ENCODE measurements around the gene CSF3R. TPM values are rescaled to one million over a fixed set of nuclear protein-coding genes. Genes with fewer than 3 reads are reported as not detected.

Gene CSF3R
- total RNA-seq, 1 donor from 2014 or later = 0.20 TPM

DNA sequence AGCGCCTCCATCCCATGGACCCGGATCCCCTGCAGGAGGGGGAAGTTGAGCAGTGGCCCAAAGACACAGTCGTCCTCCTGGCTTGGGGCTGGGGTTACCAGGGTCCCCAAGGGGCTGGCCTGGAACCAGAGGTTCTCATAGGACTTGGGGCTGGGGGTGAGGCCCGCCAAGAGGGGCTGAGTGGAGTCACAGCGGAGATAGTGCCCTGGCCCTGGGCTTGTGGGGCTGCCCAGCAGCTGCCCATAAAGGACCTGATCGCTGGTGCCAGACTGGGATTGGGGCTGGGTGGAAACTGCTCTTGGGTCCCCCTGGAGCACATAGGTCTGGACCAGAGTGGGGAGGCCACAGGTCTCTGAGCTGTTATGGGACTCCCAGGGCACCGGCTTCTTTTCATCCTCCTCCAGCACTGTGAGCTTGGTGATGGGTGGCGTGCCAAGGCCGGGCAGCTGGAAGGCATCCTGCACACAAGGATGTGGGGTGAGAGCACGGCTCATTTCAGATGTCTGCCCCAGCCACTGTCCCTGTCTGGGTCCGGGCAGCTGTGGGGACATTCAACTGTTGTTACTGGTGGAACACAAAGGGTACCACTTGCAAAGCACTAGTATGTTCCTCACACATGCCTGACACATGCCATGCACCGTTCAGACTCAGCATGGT lies 16.2 kb downstream of the CSF3R start:
- H3K9ac ChIP-seq (ENCODE audit: low read length) = no peak overlapping the region
- DNase-seq (ENCODE audit: low read depth) = no peak
- Mint-ChIP-seq H3K9me3 (ENCODE audit: unreplicated experiment) (no peaks in the 10 kb centered on the region), H3K4me1 (ENCODE audit: low read depth, unreplicated experiment) (peaks cover 5% of the 10 kb centered on the region), H3K27ac (ENCODE audit: unreplicated experiment) (no peak overlapping the region), H3K4me3 (ENCODE audit: unreplicated experiment) (no peak overlapping the region), H3K27me3 (ENCODE audit: low read depth, unreplicated experiment) (peaks cover 2% of the 10 kb centered on the region), H3K36me3 (ENCODE audit: low read depth, unreplicated experiment) (no peaks in the 10 kb centered on the region)
- H3K4me1 ChIP-seq (ENCODE audit: insufficient read depth, low read length) = peaks cover 11% of the 10 kb centered on the region
- H3K79me2 ChIP-seq (ENCODE audit: insufficient read depth, low read length) = peaks cover 17% of the 10 kb centered on the region
- H2AFZ ChIP-seq (ENCODE audit: low read depth, low read length) = no peak overlapping the region
- no peaks in the 10 kb centered on the region for H4K20me1 ChIP-seq (ENCODE audit: insufficient read depth, low read length)
- peaks cover 3% of the 10 kb centered on the region for H3K36me3 ChIP-seq (ENCODE audit: insufficient read depth, low read length)
- no peak for TF ChIP-seq EZH2 (IDR thresholded peaks at IDR 0.05; ENCODE audit: insufficient read depth, low read length)
- TF ChIP-seq, protein P1, sequence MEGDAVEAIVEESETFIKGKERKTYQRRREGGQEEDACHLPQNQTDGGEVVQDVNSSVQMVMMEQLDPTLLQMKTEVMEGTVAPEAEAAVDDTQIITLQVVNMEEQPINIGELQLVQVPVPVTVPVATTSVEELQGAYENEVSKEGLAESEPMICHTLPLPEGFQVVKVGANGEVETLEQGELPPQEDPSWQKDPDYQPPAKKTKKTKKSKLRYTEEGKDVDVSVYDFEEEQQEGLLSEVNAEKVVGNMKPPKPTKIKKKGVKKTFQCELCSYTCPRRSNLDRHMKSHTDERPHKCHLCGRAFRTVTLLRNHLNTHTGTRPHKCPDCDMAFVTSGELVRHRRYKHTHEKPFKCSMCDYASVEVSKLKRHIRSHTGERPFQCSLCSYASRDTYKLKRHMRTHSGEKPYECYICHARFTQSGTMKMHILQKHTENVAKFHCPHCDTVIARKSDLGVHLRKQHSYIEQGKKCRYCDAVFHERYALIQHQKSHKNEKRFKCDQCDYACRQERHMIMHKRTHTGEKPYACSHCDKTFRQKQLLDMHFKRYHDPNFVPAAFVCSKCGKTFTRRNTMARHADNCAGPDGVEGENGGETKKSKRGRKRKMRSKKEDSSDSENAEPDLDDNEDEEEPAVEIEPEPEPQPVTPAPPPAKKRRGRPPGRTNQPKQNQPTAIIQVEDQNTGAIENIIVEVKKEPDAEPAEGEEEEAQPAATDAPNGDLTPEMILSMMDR (IDR thresholded peaks at IDR 0.05; ENCODE audit: insufficient read depth, low read depth, low read length) = no peak
- H3K4me2 ChIP-seq (ENCODE audit: low read length) = no peak overlapping the region
- no peaks in the 10 kb centered on the region for H3K9me3 ChIP-seq (ENCODE audit: insufficient read depth, low read depth, low read length)
- no peak for FAIRE-seq
- H3K4me3 ChIP-seq (ENCODE audit: insufficient read depth, low read depth, low read length) = no peak overlapping the region
- H3K27me3 ChIP-seq (ENCODE audit: insufficient read depth, low read length) = no peaks in the 10 kb centered on the region
- H3K27ac ChIP-seq (ENCODE audit: low read depth, low read length) = no peak overlapping the region

DNA sequence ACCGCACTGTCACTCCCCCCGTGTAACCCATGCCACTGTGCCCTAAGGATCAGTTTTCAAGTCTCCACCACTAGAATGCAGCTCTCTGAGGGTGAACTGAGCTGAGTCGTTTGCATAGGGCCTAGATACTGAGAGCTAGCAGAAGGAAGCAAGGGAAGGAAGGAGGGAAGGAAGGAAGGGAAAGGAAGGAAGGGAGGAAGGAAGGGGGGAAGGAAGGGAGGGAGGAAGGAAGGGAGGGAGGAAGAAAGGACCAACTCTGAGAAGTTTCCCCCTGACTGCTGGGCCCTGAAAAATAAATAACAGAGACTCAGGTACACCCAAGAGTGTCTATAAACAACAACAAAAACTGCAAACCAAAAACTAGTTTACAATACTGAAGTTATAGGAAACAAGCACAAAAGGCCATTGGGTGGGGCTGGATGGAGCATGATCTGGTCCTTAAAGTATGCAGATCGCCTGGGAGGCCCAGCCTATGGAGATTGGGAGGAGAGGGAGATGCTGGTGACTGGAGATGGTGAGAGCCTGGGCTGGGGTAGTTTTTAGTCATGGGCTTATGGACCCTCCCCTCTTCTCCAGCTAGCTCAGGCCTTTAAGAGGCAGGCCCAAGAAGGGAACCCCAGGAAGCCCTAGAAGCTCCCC lies 16.9 kb downstream of the CSF3R start:
- H3K27ac ChIP-seq (ENCODE audit: low read depth, low read length) = no peak overlapping the region
- TF ChIP-seq, protein P1 (IDR thresholded peaks at IDR 0.05; ENCODE audit: insufficient read depth, low read depth, low read length) = no peak
- TF ChIP-seq EZH2 (IDR thresholded peaks at IDR 0.05; ENCODE audit: insufficient read depth, low read length) = no peak
- Mint-ChIP-seq H3K4me3 (ENCODE audit: unreplicated experiment) (peak overlapping the region; percentile 8), H3K36me3 (ENCODE audit: low read depth, unreplicated experiment) (peaks cover 2% of the 10 kb centered on the region), H3K27ac (ENCODE audit: unreplicated experiment) (no peak overlapping the region), H3K4me1 (ENCODE audit: low read depth, unreplicated experiment) (peaks cover 5% of the 10 kb centered on the region), H3K27me3 (ENCODE audit: low read depth, unreplicated experiment) (peaks cover 2% of the 10 kb centered on the region), H3K9me3 (ENCODE audit: unreplicated experiment) (no peaks in the 10 kb centered on the region)
- H3K36me3 ChIP-seq (ENCODE audit: insufficient read depth, low read length) = peaks cover 9% of the 10 kb centered on the region
- no peak overlapping the region for H3K9ac ChIP-seq (ENCODE audit: low read length)
- peak overlapping the region; percentile 4 for H2AFZ ChIP-seq (ENCODE audit: low read depth, low read length)
- no peaks in the 10 kb centered on the region for H3K9me3 ChIP-seq (ENCODE audit: insufficient read depth, low read depth, low read length)
- peaks cover 11% of the 10 kb centered on the region for H3K4me1 ChIP-seq (ENCODE audit: insufficient read depth, low read length)
- FAIRE-seq = no peak
- no peaks in the 10 kb centered on the region for H4K20me1 ChIP-seq (ENCODE audit: insufficient read depth, low read length)
- peak overlapping the region; percentile 1 for H3K4me2 ChIP-seq (ENCODE audit: low read length)
- H3K79me2 ChIP-seq (ENCODE audit: insufficient read depth, low read length) = peaks cover 17% of the 10 kb centered on the region
- no peaks in the 10 kb centered on the region for H3K27me3 ChIP-seq (ENCODE audit: insufficient read depth, low read length)
- no peak overlapping the region for H3K4me3 ChIP-seq (ENCODE audit: insufficient read depth, low read depth, low read length)
- no peak for DNase-seq (ENCODE audit: low read depth)

Data from astrocyte (in vitro differentiated cells and primary cell).